Spleen (tissue), 11 donors: ENCODE measurements around the gene PLEKHG1. TPM values are rescaled to one million over a fixed set of nuclear protein-coding genes. Genes with fewer than 3 reads are reported as not detected.
A peak's percentile ranks its signal among the peaks of the same experiment; 100 is the strongest.

Experiments
- DNase-seq: peaks from one replicate; pipeline ENCODE4 v3.0.0-alpha.2; 2020
- H3K27ac ChIP-seq, 8 donors: fragments of 200-600 bp; sonication (generic) in 7 of 8; 1 replicate in 4 of 8; 2 replicates in 4 of 8; pipeline versions ENCODE4 v1.5.0 to v1.8.0; 2016 to 2021; ENCODE audit warnings: inconsistent platforms in 4 of 8, mild to moderate bottlenecking in 4 of 8, moderate library complexity in 1 of 8
- H3K27me3 ChIP-seq, 7 donors: fragments of 200-600 bp; sonication (generic) in 6 of 7; replicated peaks in 1 of 7; 1 replicate in 4 of 7; 2 replicates in 3 of 7; pipeline versions ENCODE4 v1.5.0 to v1.8.0; 2016 to 2021; ENCODE audit warnings: inconsistent platforms in 3 of 7, mild to moderate bottlenecking in 1 of 7
- H3K36me3 ChIP-seq, 6 donors: fragments of 200-600 bp; sonication (generic) in 5 of 6; 1 replicate in 4 of 6; 2 replicates in 2 of 6; pipeline versions ENCODE4 v1.5.0 to v1.8.0; 2016 to 2021; ENCODE audit warnings: inconsistent platforms in 2 of 6
- H3K4me1 ChIP-seq, 6 donors: fragments of 200-600 bp; sonication (generic) in 5 of 6; 1 replicate in 3 of 6; 2 replicates in 3 of 6; pipeline versions ENCODE4 v1.5.0 to v1.8.0; 2016 to 2021; ENCODE audit warnings: inconsistent platforms in 3 of 6
- H3K4me3 ChIP-seq, 8 donors: fragments of 200-600 bp; sonication (generic) in 7 of 8; 1 replicate in 4 of 8; 2 replicates in 4 of 8; pipeline versions ENCODE4 v1.5.0 to v1.8.0; 2016 to 2021; ENCODE audit warnings: inconsistent platforms in 4 of 8, mild to moderate bottlenecking in 4 of 8, moderate library complexity in 2 of 8
- H3K9me3 ChIP-seq, 8 donors: fragments of 200-600 bp; sonication (generic) in 7 of 8; 1 replicate in 4 of 8; 2 replicates in 4 of 8; pipeline versions ENCODE4 v1.5.0 to v1.8.0; 2016 to 2021; ENCODE audit warnings: inconsistent platforms in 4 of 8
- CTCF ChIP-seq, 11 experiments: fragments of 200-600 bp in 7 of 11; fragments of 450-650 bp in 4 of 11; sonication (generic) in 4 of 11; IDR thresholded peaks in 8 of 11; conservative IDR thresholded peaks in 3 of 11; 1 replicate in 7 of 11; 2 replicates in 4 of 11; pipeline versions ENCODE4 v1.4.0 to v1.8.0; 2016 to 2021; ENCODE audit warnings: antibody characterized with exemption in 11 of 11, inconsistent platforms in 4 of 11, mild to moderate bottlenecking in 1 of 11
- POLR2A ChIP-seq, 3 donors: fragments of 450-650 bp; IDR thresholded peaks; one replicate each; pipeline ENCODE4 v1.5.1; 2017; ENCODE audit warnings: antibody characterized with exemption in 3 of 3, mild to moderate bottlenecking in 1 of 3
- POLR2AphosphoS5 ChIP-seq, 3 donors: sonication (generic); formaldehyde crosslinking; IDR thresholded peaks; one replicate each; pipeline ENCODE4 v1.5.1; 2017; ENCODE audit warnings: antibody characterized with exemption in 3 of 3
- WGBS, 5 donors: extraction: QIAGEN DNeasy Blood & Tissue Kit in 3 of 5; methylation state at CpG; one replicate each; pipeline versions ENCODE4 v1.1.5 to v1.1.7; 2013 to 2018; 5-methylcytosine and 5-hydroxymethylcytosine counted together
- intact Hi-C: fragments of 100-400 bp; cut with DNase I; formaldehyde crosslinking; loops from one replicate; pipeline ENCODE4 v1.15.0; 2023; ENCODE audit warnings: low total_unique reads
- polyA plus RNA-seq, 3 donors: library from polyadenylated mRNA; stranded (reverse); fragments of 200-250 nt; gene quantifications; one replicate each; pipeline ENCODE4 v1.2.1, GENCODE V29; 2013
- total RNA-seq, 7 donors: library from RNA; depleted of rRNA in 3 of 7; stranded (reverse); fragments of >200 nt in 3 of 7; fragmentation: NEBNext Ultra II Directional in 4 of 7; extraction: Animal tissue kit (Norgen Biotek cat#: 25700) in 4 of 7; gene quantifications; one replicate each; pipeline versions ENCODE4 v1.1.0 to v1.2.1, GENCODE V29; 2016 to 2021
- donor health status: healthy with polysubstance abuse.
- donor health status: DM: no; HTN: no; CAD: no; lungs with moderate emphysema.
- donor health status: DM: no; HTN: no; CAD: no.
- donor health status: Bipolar disorder and iron deficiency.
- donor health status: healthy.
- donor health status: DM: no; HTN: no; CAD: no.
- donor health status: DM: yes; HTN: yes; CAD: no.

The PLEKHG1 gene
- total and polyA plus RNA-seq, 10 donors: 14.2 to 361 (median 161) TPM

GRCh38 chr6:150620763-150621162, 21.1 kb downstream of the PLEKHG1 start:
- intact Hi-C loops: no loop called here
- Histone ChIP-seq H3K27me3 (no peaks in the 10 kb centered on the region), H3K4me3 (no peak overlapping the region), H3K36me3 (no peaks in the 10 kb centered on the region), H3K4me1 (peaks cover 17 to 97% (median 78%) of the 10 kb centered on the region in 6 donors), H3K27ac (peak overlapping the region in 5 of 8 donors; percentile 18 to 83 (median 81)), H3K9me3 (no peaks in the 10 kb centered on the region)
- WGBS, 5 donors: 77 to 94% (median 88%) methylated on average over 2 of the region's 2 CpGs
- TF ChIP-seq CTCF (IDR thresholded peaks at IDR 0.05 in 8 of 11, conservative IDR thresholded peaks at IDR 0.05 in 3 of 11): no peak
- TF ChIP-seq POLR2A (IDR thresholded peaks at IDR 0.05): no peak
- no peak for TF ChIP-seq POLR2AphosphoS5 (IDR thresholded peaks at IDR 0.05)
- DNase-seq: no peak

GRCh38 chr6:150622476-150622875, 22.8 kb downstream of the PLEKHG1 start:
- Histone ChIP-seq H3K36me3 (no peaks in the 10 kb centered on the region), H3K9me3 (no peaks in the 10 kb centered on the region), H3K4me1 (peaks cover 16 to 98% (median 76%) of the 10 kb centered on the region in 6 donors), H3K27ac (peak overlapping the region; percentile 31 to 90 (median 78)), H3K27me3 (no peaks in the 10 kb centered on the region), H3K4me3 (no peak overlapping the region)
- 57 to 72% (median 62%) methylated on average over 4 of the region's 4 CpGs for WGBS, 5 donors
- DNase-seq: no peak
- intact Hi-C loops: no loop called here
- no peak for TF ChIP-seq CTCF (IDR thresholded peaks at IDR 0.05 in 8 of 11, conservative IDR thresholded peaks at IDR 0.05 in 3 of 11)
- TF ChIP-seq POLR2A (IDR thresholded peaks at IDR 0.05): no peak
- TF ChIP-seq POLR2AphosphoS5 (IDR thresholded peaks at IDR 0.05): no peak

- no peaks in the 10 kb centered on the region for H3K9me3 ChIP-seq
- intact Hi-C loops: no loop called here
- 46 to 62% (median 55%) methylated on average over 18 of the region's 18 CpGs for WGBS, 5 donors
- H3K4me3 ChIP-seq: no peak overlapping the region
- TF ChIP-seq POLR2AphosphoS5 (IDR thresholded peaks at IDR 0.05) (peak in 2 of 3 donors; percentile 21 to 77), CTCF (IDR thresholded peaks at IDR 0.05 in 8 of 11, conservative IDR thresholded peaks at IDR 0.05 in 3 of 11) (no peak)
- H3K36me3 ChIP-seq: no peaks in the 10 kb centered on the region
- H3K27me3 ChIP-seq: no peaks in the 10 kb centered on the region
- H3K27ac ChIP-seq: peak overlapping the region; percentile 31 to 90 (median 80)
- H3K4me1 ChIP-seq: peaks cover 20 to 98% (median 77%) of the 10 kb centered on the region in 6 donors
- DNase-seq: no peak
Measured at GRCh38 chr6:150622941-150623874, 23.5 kb downstream of the PLEKHG1 start.

GRCh38 chr6:150624191-150624590, 24.5 kb downstream of the PLEKHG1 start:
- Histone ChIP-seq H3K9me3 (no peaks in the 10 kb centered on the region), H3K36me3 (no peaks in the 10 kb centered on the region), H3K4me1 (peaks cover 19 to 98% (median 73%) of the 10 kb centered on the region in 6 donors), H3K27ac (peak overlapping the region in 7 of 8 donors; percentile 70 to 90 (median 81)), H3K27me3 (no peaks in the 10 kb centered on the region), H3K4me3 (no peak overlapping the region)
- TF ChIP-seq POLR2AphosphoS5 (IDR thresholded peaks at IDR 0.05): no peak
- TF ChIP-seq CTCF (IDR thresholded peaks at IDR 0.05 in 8 of 11, conservative IDR thresholded peaks at IDR 0.05 in 3 of 11): no peak
- TF ChIP-seq POLR2A (IDR thresholded peaks at IDR 0.05): no peak
- intact Hi-C loops: no loop called here
- no peak for DNase-seq
- WGBS, 5 donors: 64 to 81% (median 78%) methylated on average over 5 of the region's 5 CpGs
